ENCODE data around the gene OGN.

OGN gene

GRCh38 chr9:92402826-92403745 is 1.3 kb downstream of the OGN start:
- Histone ChIP-seq H3K79me2 (ENCODE audit: low read length) (no peaks in the 10 kb centered on the region), H3K27me3 (ENCODE audit: low read depth, low read length) (no peaks in the 10 kb centered on the region), H2AFZ (ENCODE audit: low read depth, low read length) (no peak overlapping the region), H3K36me3 (replicated peaks; ENCODE audit: low read depth, low read length) (no peaks in the 10 kb centered on the region), H3K9me3 (ENCODE audit: insufficient read depth, low read length) (no peaks in the 10 kb centered on the region), H3K4me2 (ENCODE audit: low read length) (no peak overlapping the region), H3K27ac (ENCODE audit: low read length) (no peak overlapping the region), H3K4me3 (ENCODE audit: low read length) (no peak overlapping the region), H3K4me1 (ENCODE audit: low read length) (peaks cover 13% of the 10 kb centered on the region), H3K9ac (ENCODE audit: low read length) (no peak overlapping the region), H4K20me1 (ENCODE audit: insufficient read depth, low read length) (no peaks in the 10 kb centered on the region)
- TF ChIP-seq CTCF (IDR thresholded peaks at IDR 0.05; ENCODE audit: low read depth, low read length) (no peak), EZH2phosphoT487 (IDR thresholded peaks at IDR 0.05; ENCODE audit: low read depth) (no peak)

- H2AFZ ChIP-seq (ENCODE audit: low read depth, low read length) = no peak overlapping the region
- no peak overlapping the region for H3K4me2 ChIP-seq (ENCODE audit: low read length)
- no peak overlapping the region for H3K4me3 ChIP-seq (ENCODE audit: low read length)
- no peak overlapping the region for H3K27ac ChIP-seq (ENCODE audit: low read length)
- TF ChIP-seq CTCF (IDR thresholded peaks at IDR 0.05; ENCODE audit: low read depth, low read length) (no peak), EZH2phosphoT487 (IDR thresholded peaks at IDR 0.05; ENCODE audit: low read depth) (no peak)
- no peaks in the 10 kb centered on the region for H3K27me3 ChIP-seq (ENCODE audit: low read depth, low read length)
- no peaks in the 10 kb centered on the region for H3K9me3 ChIP-seq (ENCODE audit: insufficient read depth, low read length)
- H3K36me3 ChIP-seq (replicated peaks; ENCODE audit: low read depth, low read length) = no peaks in the 10 kb centered on the region
- H3K79me2 ChIP-seq (ENCODE audit: low read length) = no peaks in the 10 kb centered on the region
- H4K20me1 ChIP-seq (ENCODE audit: insufficient read depth, low read length) = no peaks in the 10 kb centered on the region
- H3K4me1 ChIP-seq (ENCODE audit: low read length) = peaks cover 13% of the 10 kb centered on the region
- no peak overlapping the region for H3K9ac ChIP-seq (ENCODE audit: low read length)
Observed at GRCh38 chr9:92402360-92402759, 2.0 kb downstream of the OGN start.

GRCh38 chr9:92397853-92398252 is 6.5 kb downstream of the OGN start:
- H3K9me3 ChIP-seq (ENCODE audit: insufficient read depth, low read length) = no peaks in the 10 kb centered on the region
- no peaks in the 10 kb centered on the region for H3K79me2 ChIP-seq (ENCODE audit: low read length)
- no peaks in the 10 kb centered on the region for H4K20me1 ChIP-seq (ENCODE audit: insufficient read depth, low read length)
- no peak overlapping the region for H3K4me3 ChIP-seq (ENCODE audit: low read length)
- no peak overlapping the region for H2AFZ ChIP-seq (ENCODE audit: low read depth, low read length)
- no peak overlapping the region for H3K4me2 ChIP-seq (ENCODE audit: low read length)
- no peak overlapping the region for H3K27ac ChIP-seq (ENCODE audit: low read length)
- H3K36me3 ChIP-seq (replicated peaks; ENCODE audit: low read depth, low read length) = no peaks in the 10 kb centered on the region
- no peak for TF ChIP-seq EZH2phosphoT487 (IDR thresholded peaks at IDR 0.05; ENCODE audit: low read depth)
- TF ChIP-seq CTCF (IDR thresholded peaks at IDR 0.05; ENCODE audit: low read depth, low read length) = no peak
- no peaks in the 10 kb centered on the region for H3K27me3 ChIP-seq (ENCODE audit: low read depth, low read length)
- H3K4me1 ChIP-seq (ENCODE audit: low read length) = no peaks in the 10 kb centered on the region
- H3K9ac ChIP-seq (ENCODE audit: low read length) = no peak overlapping the region

- Histone ChIP-seq H3K4me2 (ENCODE audit: low read length) (no peak overlapping the region), H3K9ac (ENCODE audit: low read length) (no peak overlapping the region), H3K27ac (ENCODE audit: low read length) (no peak overlapping the region), H4K20me1 (ENCODE audit: insufficient read depth, low read length) (no peaks in the 10 kb centered on the region), H3K36me3 (replicated peaks; ENCODE audit: low read depth, low read length) (no peaks in the 10 kb centered on the region), H3K79me2 (ENCODE audit: low read length) (no peaks in the 10 kb centered on the region), H3K27me3 (ENCODE audit: low read depth, low read length) (no peaks in the 10 kb centered on the region), H3K4me3 (ENCODE audit: low read length) (no peak overlapping the region), H3K9me3 (ENCODE audit: insufficient read depth, low read length) (no peaks in the 10 kb centered on the region), H3K4me1 (ENCODE audit: low read length) (no peaks in the 10 kb centered on the region), H2AFZ (ENCODE audit: low read depth, low read length) (no peak overlapping the region)
- TF ChIP-seq CTCF (IDR thresholded peaks at IDR 0.05; ENCODE audit: low read depth, low read length) (no peak), EZH2phosphoT487 (IDR thresholded peaks at IDR 0.05; ENCODE audit: low read depth) (no peak)
Observed at GRCh38 chr9:92395617-92396016, 8.8 kb downstream of the OGN start.
